Measurements from ENCODE around the gene ALDH1A2.
"Not testable (repeated sequence)": the region's sequence is repeated elsewhere in the genome, so short reads cannot be mapped to it uniquely, and the experiment has no call there.

Gene ALDH1A2

GRCh38 chr15:58081891-58082290 is 16.4 kb upstream of the ALDH1A2 start:
- no peak overlapping the region for H3K4me2 ChIP-seq (ENCODE audit: low read length)
- no peak overlapping the region for H3K4me3 ChIP-seq (ENCODE audit: low read length)
- TF ChIP-seq EZH2phosphoT487 (IDR thresholded peaks at IDR 0.05; ENCODE audit: borderline replicate concordance, low read length) (no peak), CTCF (IDR thresholded peaks at IDR 0.05; ENCODE audit: low read depth, low read length, poor library complexity, severe bottlenecking) (no peak)
- H4K20me1 ChIP-seq (ENCODE audit: control insufficient read depth, insufficient read depth, low read depth, low read length) = no peaks in the 10 kb centered on the region
- no peaks in the 10 kb centered on the region for H3K4me1 ChIP-seq (ENCODE audit: control insufficient read depth, low read length)
- no peaks in the 10 kb centered on the region for H3K79me2 ChIP-seq (ENCODE audit: control insufficient read depth, low read length)
- no peaks in the 10 kb centered on the region for H3F3A ChIP-seq (ENCODE audit: control insufficient read depth, insufficient read depth)
- no peaks in the 10 kb centered on the region for H3K36me3 ChIP-seq (ENCODE audit: control insufficient read depth, low read length)
- H3K27ac ChIP-seq (ENCODE audit: low read depth, low read length) = no peak overlapping the region
- H3K9me2 ChIP-seq (replicated peaks; ENCODE audit: control insufficient read depth, low read length) = no peaks in the 10 kb centered on the region
- H3K27me3 ChIP-seq (ENCODE audit: control insufficient read depth, low read length) = no peaks in the 10 kb centered on the region
- H3K9me3 ChIP-seq (ENCODE audit: control insufficient read depth, insufficient read depth, low read length) = no peaks in the 10 kb centered on the region

DNA sequence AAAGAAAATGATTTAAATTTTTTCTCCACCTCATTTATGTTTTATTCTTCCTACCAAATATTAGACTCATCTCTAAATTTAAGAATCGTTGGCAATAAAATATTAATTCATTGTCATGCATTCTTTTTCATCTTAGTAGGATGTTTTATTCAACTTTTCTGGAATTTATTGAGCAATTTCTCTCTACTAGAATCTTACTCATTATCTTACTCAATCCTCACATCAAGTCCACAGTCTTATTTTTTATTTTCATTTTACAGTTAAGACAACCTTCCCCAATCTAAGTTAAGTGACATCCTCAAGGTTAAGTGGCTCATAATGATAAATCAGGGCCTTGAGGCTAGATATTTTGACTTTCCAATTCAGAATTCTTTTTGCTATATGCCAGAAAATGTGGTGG is 15.9 kb upstream of the ALDH1A2 start:
- Histone ChIP-seq H3K27me3 (ENCODE audit: control insufficient read depth, low read length) (no peaks in the 10 kb centered on the region), H3F3A (ENCODE audit: control insufficient read depth, insufficient read depth) (no peaks in the 10 kb centered on the region), H3K9me2 (replicated peaks; ENCODE audit: control insufficient read depth, low read length) (no peaks in the 10 kb centered on the region), H4K20me1 (ENCODE audit: control insufficient read depth, insufficient read depth, low read depth, low read length) (no peaks in the 10 kb centered on the region), H3K27ac (ENCODE audit: low read depth, low read length) (no peak overlapping the region), H3K9me3 (ENCODE audit: control insufficient read depth, insufficient read depth, low read length) (no peaks in the 10 kb centered on the region), H3K36me3 (ENCODE audit: control insufficient read depth, low read length) (no peaks in the 10 kb centered on the region), H3K4me3 (ENCODE audit: low read length) (no peak overlapping the region), H3K4me2 (ENCODE audit: low read length) (no peak overlapping the region), H3K79me2 (ENCODE audit: control insufficient read depth, low read length) (no peaks in the 10 kb centered on the region), H3K4me1 (ENCODE audit: control insufficient read depth, low read length) (no peaks in the 10 kb centered on the region)
- TF ChIP-seq EZH2phosphoT487 (IDR thresholded peaks at IDR 0.05; ENCODE audit: borderline replicate concordance, low read length) = no peak
- TF ChIP-seq CTCF (IDR thresholded peaks at IDR 0.05; ENCODE audit: low read depth, low read length, poor library complexity, severe bottlenecking) = no peak

DNA sequence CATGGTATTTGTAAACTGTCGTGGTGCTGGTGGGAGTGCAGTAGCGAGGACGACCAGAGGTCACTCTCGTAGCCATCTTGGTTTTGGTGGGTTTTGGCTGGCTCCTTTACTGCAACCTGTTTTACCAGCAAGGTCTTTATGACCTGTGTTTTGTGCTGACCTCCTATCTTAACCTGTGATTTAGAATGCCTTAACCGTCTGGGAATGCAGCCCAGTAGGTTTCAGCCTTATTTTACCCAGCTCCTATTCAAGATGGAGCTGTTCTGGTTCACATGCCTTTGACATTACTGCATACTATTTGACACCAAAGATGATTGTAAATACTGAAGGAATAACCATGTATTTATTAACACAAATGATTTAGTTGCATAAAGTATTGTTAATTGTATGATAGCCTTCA is 15.4 kb upstream of the ALDH1A2 start:
- not testable (repeated sequence) for H3K4me1 ChIP-seq (ENCODE audit: control insufficient read depth, low read length); H3K27ac ChIP-seq (ENCODE audit: low read depth, low read length); H3K36me3 ChIP-seq (ENCODE audit: control insufficient read depth, low read length); H3K9me3 ChIP-seq (ENCODE audit: control insufficient read depth, insufficient read depth, low read length); H3K9me2 ChIP-seq (replicated peaks; ENCODE audit: control insufficient read depth, low read length); H3K4me3 ChIP-seq (ENCODE audit: low read length); H3K27me3 ChIP-seq (ENCODE audit: control insufficient read depth, low read length); H4K20me1 ChIP-seq (ENCODE audit: control insufficient read depth, insufficient read depth, low read depth, low read length); H3F3A ChIP-seq (ENCODE audit: control insufficient read depth, insufficient read depth); H3K79me2 ChIP-seq (ENCODE audit: control insufficient read depth, low read length); H3K4me2 ChIP-seq (ENCODE audit: low read length)

- no peak for TF ChIP-seq EZH2phosphoT487 (IDR thresholded peaks at IDR 0.05; ENCODE audit: borderline replicate concordance, low read length)
- TF ChIP-seq CTCF (IDR thresholded peaks at IDR 0.05; ENCODE audit: low read depth, low read length, poor library complexity, severe bottlenecking) = no peak
- H3K4me2 ChIP-seq (ENCODE audit: low read length) = no peak overlapping the region
- no peaks in the 10 kb centered on the region for H3K36me3 ChIP-seq (ENCODE audit: control insufficient read depth, low read length)
- no peak overlapping the region for H3K4me3 ChIP-seq (ENCODE audit: low read length)
- no peaks in the 10 kb centered on the region for H3F3A ChIP-seq (ENCODE audit: control insufficient read depth, insufficient read depth)
- no peak overlapping the region for H3K27ac ChIP-seq (ENCODE audit: low read depth, low read length)
- no peaks in the 10 kb centered on the region for H3K9me3 ChIP-seq (ENCODE audit: control insufficient read depth, insufficient read depth, low read length)
- H3K4me1 ChIP-seq (ENCODE audit: control insufficient read depth, low read length) = no peaks in the 10 kb centered on the region
- H4K20me1 ChIP-seq (ENCODE audit: control insufficient read depth, insufficient read depth, low read depth, low read length) = no peaks in the 10 kb centered on the region
- no peaks in the 10 kb centered on the region for H3K27me3 ChIP-seq (ENCODE audit: control insufficient read depth, low read length)
- H3K79me2 ChIP-seq (ENCODE audit: control insufficient read depth, low read length) = no peaks in the 10 kb centered on the region
- no peaks in the 10 kb centered on the region for H3K9me2 ChIP-seq (replicated peaks; ENCODE audit: control insufficient read depth, low read length)
Observed at GRCh38 chr15:58080398-58080797, 14.9 kb upstream of the ALDH1A2 start.
